ENCODE results near the gene THAP7. TPM values are rescaled to one million over a fixed set of nuclear protein-coding genes. Genes with fewer than 3 reads are reported as not detected.
"Not testable (repeated sequence)": the region's sequence is repeated elsewhere in the genome, so short reads cannot be mapped to it uniquely, and the experiment has no call there.

The THAP7 gene
- total and polyA plus RNA-seq, 11 donors = 15.3 to 39.0 (median 20.3) TPM

- Histone ChIP-seq H3K4me3 (no peak overlapping the region), H3K27ac (no peak overlapping the region), H3K4me1 (peaks cover 3 to 27% (median 20%) of the 10 kb centered on the region in 12 donors), H3K9me3 (no peaks in the 10 kb centered on the region), H3K27me3 (no peaks in the 10 kb centered on the region), H3K36me3 (no peaks in the 10 kb centered on the region)
- intact Hi-C loops (cut with DNase I) = loop anchor here in 1 of 10 donors (5.0 to 10.0 kb wide), 3 partner anchors 35 to 128 kb away; partner anchors contain the start of genes AIFM3 and LRRC74B
- 83 to 88% (median 86%) methylated on average over 10 to 14 of the region's 14 CpGs for WGBS, 4 donors
- DNase-seq (no peak), ATAC-seq (no peak)
- TF ChIP-seq POLR2A (IDR thresholded peaks at IDR 0.05) = no peak
- TF ChIP-seq CTCF (IDR thresholded peaks at IDR 0.05) = no peak
Observed at GRCh38 chr22:21012446-21013407, 10.8 kb upstream of the THAP7 start.

GRCh38 chr22:21010426-21011113, 8.7 kb upstream of the THAP7 start:
- intact Hi-C loops (cut with DNase I) = loop anchor here in 1 of 10 donors (5.0 to 10.0 kb wide), 3 partner anchors 37 to 126 kb away; partner anchors contain the start of genes AIFM3 and LRRC74B

GRCh38 chr22:21009638-21010425, 7.9 kb upstream of the THAP7 start:
- WGBS, 4 donors = 44 to 65% (median 54%) methylated on average over 10 of the region's 10 CpGs
- Histone ChIP-seq H3K4me1 (peaks cover 3 to 15% (median 12%) of the 10 kb centered on the region in 12 donors), H3K27me3 (no peaks in the 10 kb centered on the region), H3K9me3 (no peaks in the 10 kb centered on the region), H3K4me3 (no peak overlapping the region), H3K36me3 (no peaks in the 10 kb centered on the region), H3K27ac (no peak overlapping the region)
- peak in 2 of 4 donors; percentile 34 to 37 for ATAC-seq
- no peak for DNase-seq
- intact Hi-C loops (cut with DNase I) = loop anchor here in 3 of 10 donors (5.0 to 10.0 kb wide), 4 partner anchors 37 to 155 kb away; partner anchors contain the start of genes PI4KA (in 2 of the 3), SNAP29 (in 2 of the 3), AIFM3 (in 1 of the 3) and LRRC74B (in 1 of the 3)
- TF ChIP-seq POLR2A (IDR thresholded peaks at IDR 0.05) (no peak), CTCF (IDR thresholded peaks at IDR 0.05) (no peak)

More at GRCh38 chr22:21010426-21011113, 8.7 kb upstream of the THAP7 start:
- no peaks in the 10 kb centered on the region for H3K9me3 ChIP-seq
- no peak overlapping the region for H3K4me3 ChIP-seq
- no peaks in the 10 kb centered on the region for H3K36me3 ChIP-seq
- no peaks in the 10 kb centered on the region for H3K27me3 ChIP-seq
- 91 to 100% (median 96%) methylated on average over 3 of the region's 3 CpGs for WGBS, 4 donors
- TF ChIP-seq CTCF (IDR thresholded peaks at IDR 0.05) (no peak), POLR2A (IDR thresholded peaks at IDR 0.05) (no peak)
- no peak overlapping the region for H3K27ac ChIP-seq
- peaks cover 3 to 22% (median 18%) of the 10 kb centered on the region in 12 donors for H3K4me1 ChIP-seq
- DNase-seq = no peak
- ATAC-seq = no peak

GRCh38 chr22:21009208-21009607, 7.3 kb upstream of the THAP7 start:
- H3K27ac ChIP-seq, H3K9me3 ChIP-seq, ATAC-seq, DNase-seq, H3K36me3 ChIP-seq, H3K4me3 ChIP-seq, H3K27me3 ChIP-seq, H3K4me1 ChIP-seq: not testable (repeated sequence)
- WGBS, 4 donors = 85 to 89% (median 86%) methylated on average over 9 to 13 of the region's 13 CpGs
- intact Hi-C loops (cut with DNase I) = loop anchor here in 2 of 10 donors (10.0 kb wide), 1 partner anchor 154 kb away; the partner anchor contains the start of genes PI4KA (in 2 of the 2) and SNAP29 (in 2 of the 2)
